LNCaP clone FGC (cell line): ENCODE results near the gene CCDC102B.

Experiments
- DNase-seq: peaks from one replicate; pipeline ENCODE4 v3.0.0-alpha.2; 2011; ENCODE audit warnings: low read depth
- H3K4me3 ChIP-seq: 2 replicates; pipeline ENCODE4 v1.5.1; 2011; ENCODE audit warnings: mild to moderate bottlenecking, low read depth, low read length, control low read depth
- CTCF ChIP-seq: IDR thresholded peaks from 2 replicates; pipeline ENCODE4 v1.5.1; 2012; ENCODE audit warnings: mild to moderate bottlenecking; ENCODE audit not compliant: control insufficient read depth, insufficient read depth; ENCODE audit errors: extremely low read depth

Gene CCDC102B

DNA sequence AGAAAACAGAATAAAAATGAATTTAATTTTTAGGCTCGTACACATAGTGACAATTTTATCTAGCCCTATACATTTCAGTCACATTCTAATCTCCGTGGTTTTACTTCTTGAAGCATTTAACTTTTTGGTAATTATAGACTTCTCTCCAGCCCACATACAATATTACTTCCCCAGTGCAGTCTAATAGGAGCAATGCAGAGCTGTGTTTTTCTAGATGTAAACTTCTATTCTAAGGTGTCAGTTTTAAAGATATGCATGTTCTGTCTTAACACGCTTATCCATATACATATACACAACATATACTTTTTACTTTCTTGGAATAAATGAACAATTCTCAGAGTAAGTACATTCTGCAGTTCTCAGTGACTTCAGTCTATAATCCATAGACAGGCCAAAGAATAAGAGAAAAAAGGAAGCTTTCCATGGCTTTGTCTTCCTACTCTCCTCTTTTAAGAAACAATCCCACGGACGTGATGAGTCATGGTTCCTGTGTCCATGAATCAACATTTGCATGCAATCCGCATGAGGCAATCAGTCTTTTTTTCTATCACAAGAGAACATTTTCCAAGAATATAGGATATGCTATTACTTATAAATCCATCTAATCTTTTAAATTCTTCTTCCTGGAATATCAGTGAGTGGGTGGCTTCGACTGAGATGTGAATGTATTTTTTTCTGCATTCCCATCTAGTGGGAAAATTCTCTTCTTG lies 42.8 kb downstream of the CCDC102B start:
- DNase-seq: no peak
- no peak overlapping the region for H3K4me3 ChIP-seq
- no peak for TF ChIP-seq CTCF

DNA sequence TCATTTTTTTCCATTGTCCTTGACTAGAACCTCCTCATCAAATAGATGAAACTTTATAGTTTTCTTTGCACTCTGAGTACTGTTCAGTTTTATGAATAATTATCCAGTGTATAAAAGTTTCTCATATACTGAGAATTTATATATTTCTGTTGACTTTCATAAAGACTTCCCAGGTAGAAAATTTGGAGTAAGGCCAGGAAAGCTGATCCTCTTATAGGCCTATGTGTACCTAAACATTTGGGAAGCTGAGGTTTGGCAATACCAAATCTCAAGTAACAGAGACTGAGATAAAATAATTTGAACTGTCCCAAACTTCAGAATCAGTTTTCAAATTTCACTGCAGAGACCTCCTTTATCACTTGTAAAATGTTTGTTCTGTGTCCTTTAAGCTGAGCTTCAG lies 43.4 kb downstream of the CCDC102B start:
- no peak overlapping the region for H3K4me3 ChIP-seq
- no peak for DNase-seq
- no peak for TF ChIP-seq CTCF

DNA sequence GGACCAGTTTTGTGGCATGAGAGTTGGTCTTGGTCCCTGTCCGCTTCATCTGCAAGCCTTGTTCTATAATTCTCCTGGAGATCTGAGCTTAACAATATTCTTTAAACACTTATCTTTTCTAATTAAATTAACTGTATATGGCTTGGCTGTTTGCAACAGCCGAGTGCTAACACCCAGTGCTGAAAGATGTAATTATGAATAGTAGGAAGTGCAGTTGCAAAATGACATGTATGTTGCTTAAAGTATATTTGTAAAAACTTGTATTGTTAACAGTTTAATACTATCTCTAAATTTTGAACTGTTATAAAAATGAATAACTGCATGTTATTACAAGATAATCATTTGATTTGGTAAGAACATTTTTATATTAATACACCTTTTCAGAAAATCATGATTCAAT lies 45.1 kb downstream of the CCDC102B start:
- H3K4me3 ChIP-seq: no peak overlapping the region
- DNase-seq: no peak
- TF ChIP-seq CTCF: no peak

DNA sequence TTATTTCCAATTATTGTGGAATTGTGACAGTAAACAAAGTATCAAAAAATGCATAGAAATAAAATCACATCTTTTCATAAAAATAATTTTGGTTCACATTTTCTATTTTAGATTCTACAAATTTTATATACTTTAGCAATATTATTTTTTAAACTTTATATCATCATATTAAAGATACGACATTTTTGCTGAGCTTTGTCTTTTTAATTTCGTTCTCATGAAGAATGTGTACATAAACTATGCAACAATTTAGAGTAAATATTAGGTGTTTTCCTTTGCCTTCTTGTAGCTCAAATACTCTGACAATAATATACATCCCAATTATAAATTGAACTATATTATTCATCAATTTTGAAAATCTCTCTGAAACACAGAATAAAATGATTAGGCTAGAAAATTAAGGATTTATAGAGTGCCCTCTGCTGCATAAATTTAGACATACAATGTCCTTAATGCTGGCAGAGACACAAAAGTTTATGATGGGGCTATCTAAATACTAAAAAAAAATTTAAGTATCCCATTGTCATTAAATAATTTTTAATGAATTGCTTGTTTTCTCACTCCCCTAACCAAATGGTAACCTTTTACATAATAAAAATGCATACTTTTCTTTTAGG lies 45.7 kb downstream of the CCDC102B start:
- TF ChIP-seq CTCF: peak; percentile 30
- H3K4me3 ChIP-seq: no peak overlapping the region
- no peak for DNase-seq

DNA sequence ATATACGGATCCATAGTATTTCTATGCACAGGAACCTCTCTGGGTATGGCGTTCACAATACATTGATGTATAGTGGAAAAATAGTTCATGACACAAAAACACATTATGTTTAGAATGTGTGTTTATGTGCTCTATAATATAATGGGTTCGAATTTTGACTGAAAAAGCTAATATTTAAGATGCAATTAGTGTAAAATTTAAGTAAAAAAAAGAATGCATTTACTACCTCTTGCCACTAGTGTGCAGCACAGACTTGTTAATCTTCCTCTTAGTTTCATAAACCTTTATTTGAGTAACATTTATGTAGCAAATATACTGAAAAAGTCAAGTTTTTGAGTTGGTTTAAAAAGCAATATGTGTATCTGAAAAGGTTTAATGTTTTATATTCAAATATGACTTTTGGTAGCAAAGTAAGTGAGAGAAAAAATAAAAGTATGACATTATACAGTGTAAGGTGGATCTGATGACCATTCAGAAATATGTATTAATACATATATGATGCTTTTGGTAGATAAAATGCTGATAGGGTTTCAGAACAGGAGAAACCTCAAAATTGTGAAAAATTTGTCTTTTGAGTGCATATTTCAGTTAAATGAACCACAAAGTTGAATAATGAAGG lies 49.4 kb downstream of the CCDC102B start:
- no peak overlapping the region for H3K4me3 ChIP-seq
- TF ChIP-seq CTCF: peak; percentile 58
- no peak for DNase-seq

GRCh38 chr18:68848242-68848641 lies 50.4 kb downstream of the CCDC102B start:
- no peak for DNase-seq
- no peak overlapping the region for H3K4me3 ChIP-seq
- TF ChIP-seq CTCF: no peak
